SK-N-SH (cell line): ENCODE results near the gene MUSK.

Experiments used
- CTCF ChIP-seq: fragments of 200-600 bp; sonication (generic); IDR thresholded peaks from 2 replicates; pipeline ENCODE4 v1.6.1; 2017; ENCODE audit warnings: antibody characterized with exemption, mild to moderate bottlenecking, moderate library complexity
- EP300 ChIP-seq, 2 experiments: IDR thresholded peaks; 2 replicates each; pipeline versions ENCODE4 v1.4.0 to v1.6.1; 2012; ENCODE audit warnings: borderline replicate concordance in 1 of 2, low read depth in 1 of 2, low read length in 1 of 2
- FOSL2 ChIP-seq: IDR thresholded peaks from 2 replicates; pipeline ENCODE4 v1.4.0; 2012; ENCODE audit warnings: low read depth, mild to moderate bottlenecking, moderate library complexity, borderline replicate concordance
- IRF3 ChIP-seq: fragments of 150-350 bp; IDR thresholded peaks from 2 replicates; pipeline ENCODE4 v1.6.1; 2016; ENCODE audit warnings: mild to moderate bottlenecking, low read depth, low read length
- MEF2A ChIP-seq: IDR thresholded peaks from 2 replicates; pipeline ENCODE4 v1.4.0; 2012; ENCODE audit warnings: low read depth, borderline replicate concordance
- POLR2AphosphoS5 ChIP-seq: IDR thresholded peaks from 2 replicates; pipeline ENCODE4 v1.6.1; 2012; ENCODE audit warnings: low read depth, low read length
- RAD21 ChIP-seq: IDR thresholded peaks from 2 replicates; pipeline ENCODE4 v1.6.1; 2012; ENCODE audit warnings: mild to moderate bottlenecking, low read length
- USF2 ChIP-seq: fragments of 150-350 bp; IDR thresholded peaks from 2 replicates; pipeline ENCODE4 v1.6.1; 2017; ENCODE audit warnings: antibody characterized with exemption, low read length, low read depth, borderline replicate concordance
- TF ChIP-seq, protein P1 (sequence below): IDR thresholded peaks from 2 replicates; pipeline ENCODE4; 2012

GRCh38 chr9:110752766-110753165, 84.2 kb downstream of the MUSK start:
- TF ChIP-seq CTCF (no peak), POLR2AphosphoS5 (peak; percentile 64; the same call in 1 of the 2 replicates), USF2 (no peak), IRF3 (no peak), MEF2A (peak; percentile 69; the same call in 1 of the 2 replicates), EP300 (IDR thresholded peaks at IDR 0.05; ENCODE audit: borderline replicate concordance in 1 of 2, low read depth in 1 of 2, low read length in 1 of 2) (peak; percentile 22 to 92; a peak in 2 of 4 replicates), FOSL2 (peak; percentile 93), RAD21 (no peak)
- TF ChIP-seq, protein P1, sequence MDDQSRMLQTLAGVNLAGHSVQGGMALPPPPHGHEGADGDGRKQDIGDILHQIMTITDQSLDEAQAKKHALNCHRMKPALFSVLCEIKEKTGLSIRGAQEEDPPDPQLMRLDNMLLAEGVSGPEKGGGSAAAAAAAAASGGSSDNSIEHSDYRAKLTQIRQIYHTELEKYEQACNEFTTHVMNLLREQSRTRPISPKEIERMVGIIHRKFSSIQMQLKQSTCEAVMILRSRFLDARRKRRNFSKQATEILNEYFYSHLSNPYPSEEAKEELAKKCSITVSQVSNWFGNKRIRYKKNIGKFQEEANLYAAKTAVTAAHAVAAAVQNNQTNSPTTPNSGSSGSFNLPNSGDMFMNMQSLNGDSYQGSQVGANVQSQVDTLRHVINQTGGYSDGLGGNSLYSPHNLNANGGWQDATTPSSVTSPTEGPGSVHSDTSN, result peak; percentile 85
